Progenitor cell of endocrine pancreas (in vitro differentiated cells): ENCODE results near the gene EID3. TPM values are rescaled to one million over a fixed set of nuclear protein-coding genes. Genes with fewer than 3 reads are reported as not detected.

Experiments used
- DNase-seq: peaks from one replicate; pipeline ENCODE4 v3.0.0; 2021; ENCODE audit warnings: low spot score; ENCODE audit not compliant: unreplicated experiment
- H3K27ac Mint-ChIP-seq: 2 replicates; pipeline ENCODE4 v1.8.0; 2021; ENCODE audit warnings: mild to moderate bottlenecking, moderate library complexity, mixed read lengths
- H3K27me3 Mint-ChIP-seq: 2 replicates; pipeline ENCODE4 v1.8.0; 2021; ENCODE audit warnings: mixed read lengths
- H3K36me3 Mint-ChIP-seq: 2 replicates; pipeline ENCODE4 v1.8.0; 2022; ENCODE audit warnings: mixed read lengths; ENCODE audit not compliant: insufficient read depth
- H3K4me1 Mint-ChIP-seq: 2 replicates; pipeline ENCODE4 v1.8.0; 2021; ENCODE audit warnings: low read depth, mixed read lengths
- H3K4me3 Mint-ChIP-seq: 2 replicates; pipeline ENCODE4 v1.8.0; 2021; ENCODE audit warnings: low read depth, mild to moderate bottlenecking, moderate library complexity, mixed read lengths
- H3K9me3 Mint-ChIP-seq: 2 replicates; pipeline ENCODE4 v1.8.0; 2021; ENCODE audit warnings: low read depth, mixed read lengths
- CTCF ChIP-seq: fragments of 200-600 bp; sonication (generic); IDR thresholded peaks from one replicate; pipeline ENCODE4 v1.5.0; 2021; ENCODE audit warnings: antibody characterized with exemption, mild to moderate bottlenecking; ENCODE audit not compliant: unreplicated experiment
- total RNA-seq: library from RNA; stranded (reverse); gene quantifications from 2 replicates; pipeline ENCODE4 v1.2.1, GENCODE V29; 2021

Gene EID3
- total RNA-seq, 1 donor from 2014 or later: 2.9 TPM

DNA sequence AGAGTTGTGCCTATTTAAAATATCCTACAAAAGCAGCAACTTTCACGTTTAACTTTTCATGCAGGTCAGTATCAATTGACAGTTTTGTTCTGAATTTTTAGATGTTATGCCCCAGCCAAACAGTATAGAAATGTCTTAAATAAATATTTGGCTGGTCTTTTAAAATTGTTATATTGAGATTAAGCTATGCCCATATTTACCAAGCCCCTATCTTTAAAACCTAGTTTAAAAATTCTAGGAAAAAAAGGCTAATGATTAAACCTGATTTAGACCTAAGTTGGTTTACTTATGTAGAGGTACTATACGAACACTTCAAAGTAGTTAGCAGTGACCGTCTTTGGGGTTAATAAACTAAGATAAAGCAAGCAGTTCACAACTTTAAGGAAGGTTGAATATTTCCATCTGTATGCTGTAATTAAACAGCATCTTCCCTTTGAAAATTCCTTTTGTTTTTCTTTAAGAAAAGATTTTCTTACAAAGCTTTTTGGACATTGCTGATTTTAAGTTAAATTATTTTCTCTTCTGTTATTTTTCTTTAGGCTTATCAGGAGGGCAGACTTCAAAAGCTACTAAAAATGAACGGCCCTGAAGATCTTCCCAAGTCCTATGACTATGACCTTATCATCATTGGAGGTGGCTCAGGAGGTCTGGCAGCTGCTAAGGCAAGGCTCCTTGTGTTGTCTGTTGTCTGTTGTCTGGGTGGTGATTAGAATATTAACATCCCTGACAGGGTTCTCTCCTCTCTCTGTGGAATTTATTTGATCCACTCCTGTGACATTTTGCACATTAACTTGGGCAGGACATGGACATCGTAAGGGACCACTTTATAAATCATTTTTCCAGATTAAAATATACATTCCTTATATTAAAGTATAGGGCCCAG is 7.5 kb downstream of the EID3 start:
- no peaks in the 10 kb centered on the region for H3K9me3 Mint-ChIP-seq
- peaks cover 18% of the 10 kb centered on the region for H3K4me1 Mint-ChIP-seq
- H3K27me3 Mint-ChIP-seq: no peaks in the 10 kb centered on the region
- no peak for TF ChIP-seq CTCF
- no peak overlapping the region for H3K27ac Mint-ChIP-seq
- H3K4me3 Mint-ChIP-seq: no peak overlapping the region
- H3K36me3 Mint-ChIP-seq: peaks cover 23% of the 10 kb centered on the region
- no peak for DNase-seq

GRCh38 chr12:104312202-104312601 is 8.7 kb downstream of the EID3 start:
- TF ChIP-seq CTCF: no peak
- no peaks in the 10 kb centered on the region for H3K9me3 Mint-ChIP-seq
- H3K4me1 Mint-ChIP-seq: peaks cover 13% of the 10 kb centered on the region
- peaks cover 24% of the 10 kb centered on the region for H3K36me3 Mint-ChIP-seq
- no peak overlapping the region for H3K4me3 Mint-ChIP-seq
- no peak overlapping the region for H3K27ac Mint-ChIP-seq
- no peak for DNase-seq
- H3K27me3 Mint-ChIP-seq: no peaks in the 10 kb centered on the region

DNA sequence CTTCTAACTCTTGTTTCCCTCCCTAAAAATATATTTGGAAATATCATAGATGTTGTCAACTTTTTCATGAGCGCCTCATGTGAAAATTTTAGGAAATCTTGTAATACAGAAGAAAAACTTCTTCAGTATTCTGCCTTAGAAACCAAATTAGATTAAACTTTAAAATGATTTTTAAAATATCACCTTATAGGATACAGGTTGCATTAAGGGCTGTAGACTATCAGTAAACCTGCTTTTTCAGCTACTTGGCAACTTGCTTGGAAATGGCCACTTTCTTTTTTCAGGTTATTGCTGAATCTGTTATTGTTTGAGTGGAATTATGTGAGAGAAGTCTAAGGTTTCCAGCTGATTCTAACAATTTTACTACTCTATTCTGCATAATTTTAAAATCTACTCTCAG is 9.1 kb downstream of the EID3 start:
- Mint-ChIP-seq H3K9me3 (no peaks in the 10 kb centered on the region), H3K36me3 (peaks cover 24% of the 10 kb centered on the region), H3K4me3 (no peak overlapping the region), H3K4me1 (peaks cover 9% of the 10 kb centered on the region), H3K27me3 (no peaks in the 10 kb centered on the region), H3K27ac (no peak overlapping the region)
- DNase-seq: no peak
- TF ChIP-seq CTCF: no peak

- Mint-ChIP-seq H3K9me3 (no peaks in the 10 kb centered on the region), H3K4me1 (peaks cover 8% of the 10 kb centered on the region), H3K36me3 (peaks cover 26% of the 10 kb centered on the region), H3K27me3 (no peaks in the 10 kb centered on the region), H3K4me3 (no peak overlapping the region), H3K27ac (no peak overlapping the region)
- TF ChIP-seq CTCF: no peak
- no peak for DNase-seq
Observed at GRCh38 chr12:104313568-104314241, 10.2 kb downstream of the EID3 start.

DNA sequence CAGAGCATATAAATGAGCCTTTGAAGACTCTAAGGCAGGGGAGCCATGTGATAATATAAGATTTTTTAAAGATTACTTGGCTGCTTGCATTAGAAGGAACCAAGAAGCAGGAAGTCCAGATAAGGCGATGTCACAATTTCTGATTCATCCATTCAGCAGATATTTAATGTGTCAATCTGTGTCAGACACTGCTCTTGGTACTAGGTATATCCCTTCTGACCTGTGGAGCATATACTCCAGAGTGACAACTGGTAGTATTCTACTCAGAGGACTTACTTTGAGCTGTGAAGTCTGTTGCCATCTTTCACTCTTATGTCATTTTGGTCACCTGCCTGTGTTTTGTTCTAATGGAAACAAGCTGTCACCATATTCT is 10.7 kb downstream of the EID3 start:
- H3K36me3 Mint-ChIP-seq: peaks cover 26% of the 10 kb centered on the region

More for the DNA sequence above, 10.7 kb downstream of the EID3 start:
- H3K4me3 Mint-ChIP-seq: no peak overlapping the region
- H3K27me3 Mint-ChIP-seq: no peaks in the 10 kb centered on the region
- no peaks in the 10 kb centered on the region for H3K9me3 Mint-ChIP-seq
- H3K27ac Mint-ChIP-seq: no peak overlapping the region
- DNase-seq: no peak
- no peak for TF ChIP-seq CTCF
- peaks cover 7% of the 10 kb centered on the region for H3K4me1 Mint-ChIP-seq
